WTC11 (cell line): ENCODE measurements around the gene MAX. TPM values are rescaled to one million over a fixed set of nuclear protein-coding genes. Genes with fewer than 3 reads are reported as not detected.

Experiments used
- ATAC-seq: fragments of 200-7000 bp; cut with Tn5 transposase; 2 replicates; pipeline ENCODE4 v1.10.0; 2021; ENCODE audit warnings: mild to moderate bottlenecking, moderate library complexity
- CTCF ChIA-PET: fragments of 300-600 bp; sonication (Branson Sonifier 250); formaldehyde crosslinking; loops from one replicate; lab custom pipeline; 2021; ENCODE audit warnings: antibody characterized with exemption; lab: Charles Lee
- POLR2A ChIA-PET: fragments of 350-600 bp; sonication (Branson Sonifier 250); formaldehyde crosslinking; loops from one replicate; lab custom pipeline; 2021; ENCODE audit warnings: antibody characterized with exemption; lab: Charles Lee
- DNase-seq: peaks from one replicate; pipeline ENCODE4 v3.0.0; 2021; ENCODE audit warnings: low spot score
- H3K27ac Mint-ChIP-seq: 2 replicates; pipeline ENCODE4 v1.8.0; 2021; ENCODE audit warnings: mixed read lengths
- H3K27me3 Mint-ChIP-seq: 2 replicates; pipeline ENCODE4 v1.8.0; 2021; ENCODE audit warnings: low read depth, mild to moderate bottlenecking, moderate library complexity, mixed read lengths
- H3K36me3 Mint-ChIP-seq: 2 replicates; pipeline ENCODE4 v1.8.0; 2021; ENCODE audit warnings: mixed read lengths
- H3K4me1 Mint-ChIP-seq: 2 replicates; pipeline ENCODE4 v1.8.0; 2022; ENCODE audit warnings: mixed read lengths
- H3K4me3 Mint-ChIP-seq: 2 replicates; pipeline ENCODE4 v1.8.0; 2021; ENCODE audit warnings: mild to moderate bottlenecking, moderate library complexity, mixed read lengths
- H3K9me3 Mint-ChIP-seq: 2 replicates; pipeline ENCODE4 v1.8.0; 2021; ENCODE audit warnings: mixed read lengths
- ARID4B ChIP-seq: sonication (generic); formaldehyde crosslinking; IDR thresholded peaks from 2 replicates; pipeline ENCODE4 v1.8.0; 2023; ENCODE audit warnings: missing genetic modification reagents, mild to moderate bottlenecking, borderline replicate concordance
- HMGA2 ChIP-seq: fragments of 250-450 bp; sonication (Bioruptor Pico); IDR thresholded peaks from 2 replicates; pipeline ENCODE4 v1.4.0; 2021; ENCODE audit warnings: mild to moderate bottlenecking, moderate library complexity
- NR3C1 ChIP-seq: sonication (generic); formaldehyde crosslinking; conservative IDR thresholded peaks from 2 replicates; pipeline ENCODE4 v1.8.1; 2023; ENCODE audit warnings: low read depth, mild to moderate bottlenecking, missing genetic modification reagents
- SOX15 ChIP-seq: fragments of 250-450 bp; sonication (Bioruptor Pico); IDR thresholded peaks from 2 replicates; pipeline ENCODE4 v1.9.0; 2021; ENCODE audit warnings: mild to moderate bottlenecking
- SP1 ChIP-seq: sonication (generic); formaldehyde crosslinking; conservative IDR thresholded peaks from 2 replicates; pipeline ENCODE4 v1.8.1; 2022; ENCODE audit warnings: missing genetic modification reagents
- STAT6 ChIP-seq: sonication (generic); formaldehyde crosslinking; conservative IDR thresholded peaks from 2 replicates; pipeline ENCODE4 v1.8.1; 2023; ENCODE audit warnings: mild to moderate bottlenecking, low read depth, missing genetic modification reagents, moderate library complexity
- TP53 ChIP-seq: sonication (generic); formaldehyde crosslinking; IDR thresholded peaks from 2 replicates; pipeline ENCODE4 v1.8.1; 2023; ENCODE audit warnings: mild to moderate bottlenecking, missing genetic modification reagents
- ZNF232 ChIP-seq: sonication (generic); formaldehyde crosslinking; IDR thresholded peaks from 2 replicates; pipeline ENCODE4 v1.8.0; 2022; ENCODE audit warnings: mild to moderate bottlenecking, missing genetic modification reagents
- ZNF532 ChIP-seq: fragments of 250-450 bp; sonication (Bioruptor Pico); IDR thresholded peaks from 2 replicates; pipeline ENCODE4 v1.9.0; 2021; ENCODE audit warnings: mild to moderate bottlenecking, borderline replicate concordance
- total RNA-seq: library from RNA; stranded (reverse); gene quantifications from 3 replicates; pipeline ENCODE4 v1.2.3, GENCODE V29; 2021

The MAX gene
- total RNA-seq, 1 experiment from 2014 or later = 58.5 TPM

- POLR2A ChIA-PET = no interaction called here
- CTCF ChIA-PET = no interaction called here
- no peak for TF ChIP-seq SOX15 (CRISPR knock-in tag)
- TF ChIP-seq NR3C1 (CRISPR knock-in tag) = no peak
- no peak for TF ChIP-seq HMGA2 (CRISPR knock-in tag)
- Mint-ChIP-seq H3K27ac (no peak overlapping the region), H3K9me3 (no peaks in the 10 kb centered on the region), H3K27me3 (no peaks in the 10 kb centered on the region; the same call in 1 of the 2 replicates), H3K36me3 (peaks cover 3% of the 10 kb centered on the region; the same call in 1 of the 2 replicates), H3K4me1 (peaks cover 13% of the 10 kb centered on the region), H3K4me3 (no peak overlapping the region)
- no peak for ATAC-seq
- no peak for DNase-seq
Observed at GRCh38 chr14:65106316-65106715, 4.0 kb upstream of the MAX start.

GRCh38 chr14:65104791-65105190 is 2.5 kb upstream of the MAX start:
- Mint-ChIP-seq H3K27ac (no peak overlapping the region), H3K36me3 (peaks cover 9% of the 10 kb centered on the region), H3K4me3 (no peak overlapping the region), H3K27me3 (no peaks in the 10 kb centered on the region), H3K9me3 (no peaks in the 10 kb centered on the region), H3K4me1 (peaks cover 16% of the 10 kb centered on the region)
- DNase-seq = no peak
- no peak for ATAC-seq
- TF ChIP-seq ZNF532 (CRISPR knock-in tag) (no peak), SP1 (CRISPR knock-in tag) (no peak)
- ChIA-PET POLR2A (no interaction called here), CTCF (no interaction called here)

- Mint-ChIP-seq H3K9me3 (no peaks in the 10 kb centered on the region), H3K4me1 (peaks cover 16% of the 10 kb centered on the region), H3K36me3 (peaks cover 9% of the 10 kb centered on the region), H3K4me3 (peak overlapping the region; percentile 89), H3K27ac (no peak overlapping the region), H3K27me3 (no peaks in the 10 kb centered on the region)
- ATAC-seq (peak; percentile 3), DNase-seq (no peak)
- CTCF ChIA-PET = interaction anchor here (0.7 to 1.3 kb wide), 7 partner anchors 9 to 721 kb away, joined by 3 to 14 read pairs (median 3); partner anchors contain the start of gene FNTB
- POLR2A ChIA-PET = interaction anchor here (1.9 kb wide), 1 partner anchor 116 kb away, joined by 5 read pairs; the partner anchor contains the start of gene FNTB
- TF ChIP-seq ARID4B (no peak), TP53 (no peak), STAT6 (CRISPR knock-in tag) (no peak), NR3C1 (CRISPR knock-in tag) (no peak), SP1 (CRISPR knock-in tag) (no peak), ZNF232 (CRISPR knock-in tag) (no peak), ZNF532 (CRISPR knock-in tag) (no peak)
Observed at GRCh38 chr14:65103150-65103760, 938 bp upstream of the MAX start.
